ENCODE results near the gene LEF1.

LEF1 gene

DNA sequence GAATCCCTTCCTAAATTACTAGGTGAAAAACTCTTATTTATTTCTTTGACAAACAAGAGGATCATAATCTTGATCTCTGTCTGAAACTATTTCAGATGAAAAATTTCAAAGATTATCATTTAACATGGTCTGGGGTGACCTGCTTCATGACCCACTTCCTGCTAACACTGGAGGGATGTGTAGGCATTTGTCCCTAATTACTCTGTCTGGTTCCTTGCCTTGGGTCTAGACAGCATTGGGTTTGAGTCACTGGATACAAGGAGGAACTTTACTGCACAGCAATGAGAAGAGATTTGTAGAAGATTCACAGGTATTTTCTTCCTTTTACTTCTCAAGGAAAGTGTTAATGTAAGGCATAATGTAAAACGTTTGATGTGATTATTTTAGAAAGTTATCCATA, 67.9 kb downstream of the LEF1 start:
- Histone ChIP-seq H3K36me3 (no peaks in the 10 kb centered on the region), H3K4me3 (ENCODE audit: low read depth, low read length) (no peak overlapping the region), H3K9me3 (no peaks in the 10 kb centered on the region), H3K27me3 (peaks cover 74% of the 10 kb centered on the region), H3K4me1 (no peaks in the 10 kb centered on the region)
- TF ChIP-seq, protein P1, sequence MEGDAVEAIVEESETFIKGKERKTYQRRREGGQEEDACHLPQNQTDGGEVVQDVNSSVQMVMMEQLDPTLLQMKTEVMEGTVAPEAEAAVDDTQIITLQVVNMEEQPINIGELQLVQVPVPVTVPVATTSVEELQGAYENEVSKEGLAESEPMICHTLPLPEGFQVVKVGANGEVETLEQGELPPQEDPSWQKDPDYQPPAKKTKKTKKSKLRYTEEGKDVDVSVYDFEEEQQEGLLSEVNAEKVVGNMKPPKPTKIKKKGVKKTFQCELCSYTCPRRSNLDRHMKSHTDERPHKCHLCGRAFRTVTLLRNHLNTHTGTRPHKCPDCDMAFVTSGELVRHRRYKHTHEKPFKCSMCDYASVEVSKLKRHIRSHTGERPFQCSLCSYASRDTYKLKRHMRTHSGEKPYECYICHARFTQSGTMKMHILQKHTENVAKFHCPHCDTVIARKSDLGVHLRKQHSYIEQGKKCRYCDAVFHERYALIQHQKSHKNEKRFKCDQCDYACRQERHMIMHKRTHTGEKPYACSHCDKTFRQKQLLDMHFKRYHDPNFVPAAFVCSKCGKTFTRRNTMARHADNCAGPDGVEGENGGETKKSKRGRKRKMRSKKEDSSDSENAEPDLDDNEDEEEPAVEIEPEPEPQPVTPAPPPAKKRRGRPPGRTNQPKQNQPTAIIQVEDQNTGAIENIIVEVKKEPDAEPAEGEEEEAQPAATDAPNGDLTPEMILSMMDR (IDR thresholded peaks at IDR 0.05; ENCODE audit: low read depth, low read length): no peak
- DNase-seq: no peak

DNA sequence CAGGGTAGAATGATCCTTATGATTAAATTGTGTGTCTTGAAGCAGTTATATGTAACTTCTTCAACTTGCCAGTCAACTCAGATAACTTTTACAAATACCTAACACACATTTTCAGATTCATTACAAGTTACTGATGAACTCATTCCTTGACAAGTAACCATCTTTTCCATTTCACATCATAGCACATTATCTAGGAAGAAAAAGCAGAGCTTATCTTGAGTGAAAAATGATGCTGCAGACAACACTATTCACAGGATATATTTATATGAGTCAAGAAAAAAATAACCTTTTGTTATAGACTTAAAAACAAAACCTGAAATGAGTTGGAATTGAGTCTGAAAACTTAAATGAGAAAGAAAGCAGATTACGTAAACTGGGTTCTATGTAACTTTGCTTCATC, 68.9 kb downstream of the LEF1 start:
- H3K9me3 ChIP-seq: no peaks in the 10 kb centered on the region
- H3K36me3 ChIP-seq: no peaks in the 10 kb centered on the region
- peaks cover 74% of the 10 kb centered on the region for H3K27me3 ChIP-seq
- no peaks in the 10 kb centered on the region for H3K4me1 ChIP-seq
- no peak for DNase-seq
- TF ChIP-seq, protein P1 (IDR thresholded peaks at IDR 0.05; ENCODE audit: low read depth, low read length): no peak
- no peak overlapping the region for H3K4me3 ChIP-seq (ENCODE audit: low read depth, low read length)

DNA sequence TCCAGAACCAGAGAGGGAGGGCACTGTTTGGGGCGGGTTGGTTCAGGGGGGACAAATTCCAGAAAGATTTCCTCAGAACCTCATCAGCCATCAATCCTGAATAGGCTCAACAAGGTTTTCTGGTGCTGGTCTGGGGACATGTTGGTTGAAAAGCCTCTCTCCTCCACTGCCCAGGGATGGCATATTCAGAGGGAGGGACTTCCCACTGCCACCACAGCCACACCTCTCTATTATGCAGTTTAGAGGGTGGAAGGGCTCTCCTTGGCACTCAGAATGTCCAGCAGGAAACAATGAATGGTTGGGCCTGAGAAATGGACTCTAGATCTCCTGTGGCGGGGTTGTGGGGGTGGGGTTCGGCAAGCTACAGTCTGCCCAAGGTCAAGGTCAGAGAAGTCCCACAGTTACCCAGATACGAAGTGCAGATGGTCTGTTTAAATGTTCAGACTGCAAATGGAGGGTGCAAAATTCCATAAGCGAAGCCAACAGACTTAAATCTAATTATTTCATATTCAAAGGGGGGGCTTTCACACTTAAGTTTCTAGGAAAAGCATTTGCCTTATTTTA, 70.7 kb downstream of the LEF1 start:
- Histone ChIP-seq H3K9me3 (no peaks in the 10 kb centered on the region), H3K4me3 (ENCODE audit: low read depth, low read length) (no peak overlapping the region), H3K27me3 (peaks cover 67% of the 10 kb centered on the region), H3K4me1 (no peaks in the 10 kb centered on the region), H3K36me3 (no peaks in the 10 kb centered on the region)
- TF ChIP-seq, protein P1 (IDR thresholded peaks at IDR 0.05; ENCODE audit: low read depth, low read length): no peak
- DNase-seq: no peak

DNA sequence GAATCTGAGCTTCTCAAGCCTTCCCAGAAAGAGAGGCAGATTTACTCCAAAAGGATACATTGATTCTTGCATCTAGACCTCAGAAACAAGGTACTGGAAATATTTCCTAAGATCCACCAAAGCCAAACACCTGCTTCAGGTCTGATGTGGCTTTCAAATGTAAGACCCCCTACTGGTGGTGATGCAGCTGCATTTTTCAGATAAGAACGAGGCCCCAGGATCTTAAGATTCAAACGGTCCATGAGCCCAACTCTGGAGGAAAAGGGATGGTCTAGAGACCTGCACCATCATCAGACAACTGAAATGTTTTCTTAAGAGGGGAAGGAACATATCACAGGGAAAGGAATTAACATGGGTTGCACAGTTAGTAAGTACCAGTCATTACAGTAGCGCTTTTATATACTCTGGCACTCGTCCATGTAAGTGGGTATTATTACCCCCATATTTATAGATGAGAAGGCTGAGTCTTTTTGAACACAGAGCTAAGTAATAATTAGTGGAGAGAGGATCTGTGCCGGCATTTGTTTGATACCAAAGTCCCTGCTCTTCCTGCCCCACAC, 73.7 kb downstream of the LEF1 start:
- TF ChIP-seq, protein P1 (IDR thresholded peaks at IDR 0.05; ENCODE audit: low read depth, low read length): peak; percentile 24; the same call in 1 of the 2 replicates
- Histone ChIP-seq H3K36me3 (no peaks in the 10 kb centered on the region), H3K4me1 (no peaks in the 10 kb centered on the region), H3K9me3 (no peaks in the 10 kb centered on the region), H3K27me3 (peaks cover 64% of the 10 kb centered on the region), H3K4me3 (ENCODE audit: low read depth, low read length) (no peak overlapping the region)
- no peak for DNase-seq

DNA sequence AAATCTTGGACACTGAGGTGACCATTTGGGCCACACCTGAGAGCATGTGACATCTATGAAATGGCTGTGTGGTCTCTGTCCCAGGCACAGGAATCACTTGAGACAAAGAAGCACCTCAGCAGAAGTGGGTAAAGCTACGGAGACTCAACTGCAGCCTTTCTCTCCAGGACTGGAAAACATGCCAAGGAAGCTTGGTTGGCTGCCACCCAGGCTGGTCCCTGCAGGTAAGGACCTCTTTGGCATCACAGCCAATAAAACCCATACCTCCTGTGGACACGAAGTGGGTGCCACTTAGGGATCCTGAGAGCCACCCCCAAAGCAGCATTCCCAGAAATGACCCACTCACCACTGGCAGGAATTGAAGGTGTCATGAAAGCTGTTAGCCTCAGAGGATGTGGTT, 74.6 kb downstream of the LEF1 start:
- Histone ChIP-seq H3K27me3 (peaks cover 73% of the 10 kb centered on the region), H3K36me3 (no peaks in the 10 kb centered on the region), H3K4me1 (no peaks in the 10 kb centered on the region), H3K9me3 (no peaks in the 10 kb centered on the region), H3K4me3 (ENCODE audit: low read depth, low read length) (no peak overlapping the region)
- no peak for DNase-seq
- TF ChIP-seq, protein P1 (IDR thresholded peaks at IDR 0.05; ENCODE audit: low read depth, low read length): no peak

DNA sequence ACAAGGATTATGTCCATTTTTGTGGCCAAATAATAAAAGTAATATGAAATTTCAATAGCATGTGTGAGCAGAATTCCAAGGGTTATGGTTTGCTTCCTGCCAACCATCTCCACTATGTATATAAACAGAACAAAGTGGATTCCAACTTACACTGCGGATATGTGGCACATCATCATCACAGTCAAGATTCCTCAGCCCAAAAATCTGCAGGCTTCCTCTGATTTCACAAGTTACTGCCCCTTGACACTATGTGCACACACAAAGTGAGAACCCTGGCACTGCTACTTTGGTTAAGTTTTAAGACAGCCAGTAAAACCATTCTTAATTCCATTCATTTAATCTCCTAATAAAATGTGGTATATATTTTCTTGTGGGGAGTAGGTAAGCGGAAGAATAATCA, 76.4 kb downstream of the LEF1 start:
- H3K36me3 ChIP-seq: no peaks in the 10 kb centered on the region
- H3K4me1 ChIP-seq: no peaks in the 10 kb centered on the region
- TF ChIP-seq, protein P1 (IDR thresholded peaks at IDR 0.05; ENCODE audit: low read depth, low read length): no peak
- H3K9me3 ChIP-seq: no peaks in the 10 kb centered on the region
- no peak for DNase-seq
- H3K27me3 ChIP-seq: peaks cover 73% of the 10 kb centered on the region
- H3K4me3 ChIP-seq (ENCODE audit: low read depth, low read length): no peak overlapping the region

Data from BE2C (cell line).